HEK293T (cell line): ENCODE data around the gene TMPRSS4.

Experiments used
- BHLHE40 ChIP-seq: fragments of 450-650 bp; IDR thresholded peaks from 2 replicates; pipeline ENCODE4 v1.6.1; 2016; ENCODE audit warnings: mild to moderate bottlenecking, moderate library complexity, borderline replicate concordance
- ELF4 ChIP-seq: fragments of 450-650 bp; IDR thresholded peaks from 2 replicates; pipeline ENCODE4 v1.6.1; 2017; ENCODE audit warnings: antibody characterized with exemption
- FOXA1 ChIP-seq: fragments of 450-650 bp; IDR thresholded peaks from 2 replicates; pipeline ENCODE4 v1.6.1; 2016; ENCODE audit warnings: mild to moderate bottlenecking
- FOXK2 ChIP-seq: fragments of 450-650 bp; IDR thresholded peaks from 2 replicates; pipeline ENCODE4 v1.6.1; 2016; ENCODE audit warnings: mild to moderate bottlenecking
- FOXM1 ChIP-seq: fragments of 450-650 bp; IDR thresholded peaks from 2 replicates; pipeline ENCODE4 v1.6.1; 2017; ENCODE audit warnings: mild to moderate bottlenecking, borderline replicate concordance
- L3MBTL2 ChIP-seq: fragments of 450-650 bp; conservative IDR thresholded peaks from 2 replicates; pipeline ENCODE4 v1.6.1; 2016; ENCODE audit warnings: mild to moderate bottlenecking
- LEF1 ChIP-seq: fragments of 450-650 bp; IDR thresholded peaks from 2 replicates; pipeline ENCODE4 v1.6.1; 2017; ENCODE audit warnings: mild to moderate bottlenecking, borderline replicate concordance
- SP1 ChIP-seq: fragments of 450-650 bp; IDR thresholded peaks from 2 replicates; pipeline ENCODE4 v1.6.1; 2017
- SUZ12 ChIP-seq: fragments of 450-650 bp; IDR thresholded peaks from 2 replicates; pipeline ENCODE4 v1.6.1; 2016; ENCODE audit warnings: mild to moderate bottlenecking
- TARDBP ChIP-seq: fragments of 450-650 bp; IDR thresholded peaks from 2 replicates; pipeline ENCODE4 v1.6.1; 2016
- TF ChIP-seq, protein P1 (sequence below): fragments of 450-650 bp; IDR thresholded peaks from 2 replicates; pipeline ENCODE4 v1.6.1; 2016

DNA sequence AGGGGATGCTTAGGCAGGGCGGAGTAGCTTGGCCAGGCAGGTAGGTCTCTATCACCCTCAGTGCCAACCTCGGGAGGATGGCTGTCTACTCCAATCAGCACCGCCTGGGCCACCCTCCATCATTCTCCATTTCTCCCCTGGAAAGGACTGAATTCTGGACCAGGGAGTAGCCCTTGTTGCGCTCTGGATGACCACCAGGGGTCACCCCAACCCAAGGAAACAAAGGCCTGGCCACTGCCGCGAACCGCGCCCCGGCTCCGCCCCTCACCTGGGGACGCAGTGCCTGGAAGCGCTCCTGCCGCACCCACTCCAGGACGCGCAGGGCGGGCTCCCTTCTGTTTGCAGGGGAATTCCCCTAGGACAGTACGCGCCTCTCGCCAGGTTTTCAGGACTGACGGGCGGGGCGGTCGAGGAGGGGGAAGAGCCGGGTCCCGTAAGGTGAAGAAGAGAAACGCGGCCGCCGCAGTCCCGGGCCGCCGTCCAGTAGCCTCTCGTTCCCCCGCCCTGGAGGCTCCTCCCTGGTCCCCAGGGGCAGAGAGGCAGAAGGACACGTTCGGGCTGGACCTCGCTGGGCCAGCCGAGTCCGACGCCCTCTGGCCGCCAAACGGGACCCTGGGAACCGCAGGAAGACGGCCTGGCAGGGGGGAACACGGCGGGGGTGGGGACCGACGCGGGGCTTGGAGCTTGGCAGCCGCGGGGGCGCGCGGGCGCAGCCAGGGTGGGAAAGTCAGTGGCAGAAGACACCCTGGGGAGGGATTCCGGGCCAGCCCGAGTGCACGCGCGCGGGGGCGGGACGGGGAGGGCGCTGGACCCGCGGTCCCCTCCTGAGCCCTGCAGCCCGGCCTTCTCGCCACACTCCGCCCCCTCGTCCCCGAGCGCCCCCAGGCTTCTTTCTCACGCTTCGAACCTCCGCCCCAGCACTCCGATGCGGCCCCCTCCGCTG lies 68.7 kb downstream of the TMPRSS4 start:
- TF ChIP-seq TARDBP = no peak
- TF ChIP-seq, protein P1, sequence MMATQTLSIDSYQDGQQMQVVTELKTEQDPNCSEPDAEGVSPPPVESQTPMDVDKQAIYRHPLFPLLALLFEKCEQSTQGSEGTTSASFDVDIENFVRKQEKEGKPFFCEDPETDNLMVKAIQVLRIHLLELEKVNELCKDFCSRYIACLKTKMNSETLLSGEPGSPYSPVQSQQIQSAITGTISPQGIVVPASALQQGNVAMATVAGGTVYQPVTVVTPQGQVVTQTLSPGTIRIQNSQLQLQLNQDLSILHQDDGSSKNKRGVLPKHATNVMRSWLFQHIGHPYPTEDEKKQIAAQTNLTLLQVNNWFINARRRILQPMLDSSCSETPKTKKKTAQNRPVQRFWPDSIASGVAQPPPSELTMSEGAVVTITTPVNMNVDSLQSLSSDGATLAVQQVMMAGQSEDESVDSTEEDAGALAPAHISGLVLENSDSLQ = no peak
- no peak for TF ChIP-seq FOXA1
- no peak for TF ChIP-seq SP1
- no peak for TF ChIP-seq SUZ12
- TF ChIP-seq BHLHE40 = no peak
- no peak for TF ChIP-seq FOXM1
- TF ChIP-seq LEF1 = no peak
- no peak; the same call in 1 of the 2 replicates for TF ChIP-seq FOXK2
- no peak for TF ChIP-seq ELF4
- no peak for TF ChIP-seq L3MBTL2
